Testis (tissue), 2 donors: ENCODE data around the gene BEX1.
"Not testable (repeated sequence)": the region's sequence is repeated elsewhere in the genome, so short reads cannot be mapped to it uniquely, and the experiment has no call there.

Experiments used
- POLR2A ChIP-seq: fragments of 450-650 bp; IDR thresholded peaks from one replicate; pipeline ENCODE4 v1.6.1; 2017; ENCODE audit warnings: antibody characterized with exemption, mild to moderate bottlenecking, moderate library complexity
- TF ChIP-seq, protein P1 (sequence below), 3 experiments: fragments of 450-650 bp in 2 of 3; fragments of 200-600 bp in 1 of 3; sonication (generic) in 1 of 3; IDR thresholded peaks; one replicate each; pipeline ENCODE4 v1.5.1; 2016 to 2019; ENCODE audit warnings: antibody characterized with exemption in 3 of 3, mild to moderate bottlenecking in 2 of 3, moderate library complexity in 1 of 3

DNA sequence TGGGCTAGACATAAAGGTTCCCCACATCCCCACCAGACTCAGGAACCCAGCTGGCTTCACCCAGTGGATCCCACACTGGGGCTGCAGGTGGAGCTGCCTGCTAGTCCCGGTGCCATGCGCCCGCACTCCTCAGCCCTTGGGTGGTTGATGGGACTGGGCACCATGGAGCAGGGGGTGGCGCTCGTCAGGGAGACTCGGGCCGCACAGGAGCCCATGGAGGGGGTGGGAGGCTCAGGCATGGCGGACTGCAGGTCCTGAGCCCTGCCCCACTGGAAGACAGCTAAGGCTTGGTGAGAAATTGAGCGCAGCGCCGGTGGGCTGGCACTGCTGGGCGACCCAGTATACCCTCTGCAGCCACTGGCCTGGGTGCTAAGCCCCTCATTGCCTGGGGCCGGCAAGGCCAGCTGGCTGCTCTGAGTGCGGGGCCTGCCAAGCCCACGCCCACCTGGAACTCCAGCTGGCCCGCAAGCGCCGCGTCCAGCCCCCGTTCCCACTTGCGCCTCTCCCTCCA, 43.3 kb upstream of the BEX1 start:
- TF ChIP-seq, protein P1, sequence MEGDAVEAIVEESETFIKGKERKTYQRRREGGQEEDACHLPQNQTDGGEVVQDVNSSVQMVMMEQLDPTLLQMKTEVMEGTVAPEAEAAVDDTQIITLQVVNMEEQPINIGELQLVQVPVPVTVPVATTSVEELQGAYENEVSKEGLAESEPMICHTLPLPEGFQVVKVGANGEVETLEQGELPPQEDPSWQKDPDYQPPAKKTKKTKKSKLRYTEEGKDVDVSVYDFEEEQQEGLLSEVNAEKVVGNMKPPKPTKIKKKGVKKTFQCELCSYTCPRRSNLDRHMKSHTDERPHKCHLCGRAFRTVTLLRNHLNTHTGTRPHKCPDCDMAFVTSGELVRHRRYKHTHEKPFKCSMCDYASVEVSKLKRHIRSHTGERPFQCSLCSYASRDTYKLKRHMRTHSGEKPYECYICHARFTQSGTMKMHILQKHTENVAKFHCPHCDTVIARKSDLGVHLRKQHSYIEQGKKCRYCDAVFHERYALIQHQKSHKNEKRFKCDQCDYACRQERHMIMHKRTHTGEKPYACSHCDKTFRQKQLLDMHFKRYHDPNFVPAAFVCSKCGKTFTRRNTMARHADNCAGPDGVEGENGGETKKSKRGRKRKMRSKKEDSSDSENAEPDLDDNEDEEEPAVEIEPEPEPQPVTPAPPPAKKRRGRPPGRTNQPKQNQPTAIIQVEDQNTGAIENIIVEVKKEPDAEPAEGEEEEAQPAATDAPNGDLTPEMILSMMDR (IDR thresholded peaks at IDR 0.05): not testable (repeated sequence)
- TF ChIP-seq POLR2A: not testable (repeated sequence)
